Heart left ventricle (tissue), 13 donors: ENCODE results near the gene CTXND1.

Source experiments
- POLR2A ChIP-seq, 2 donors: fragments of 450-650 bp; IDR thresholded peaks; one replicate each; pipeline ENCODE4 v1.6.1; 2017; ENCODE audit warnings: antibody characterized with exemption in 2 of 2, mild to moderate bottlenecking in 2 of 2, moderate library complexity in 2 of 2
- TF ChIP-seq, protein P1 (sequence below), 12 donors: fragments of 200-600 bp; sonication (generic) in 4 of 12; IDR thresholded peaks; one replicate each; pipeline versions ENCODE4 v1.5.0 to v1.8.0; 2018 to 2022; ENCODE audit warnings: antibody characterized with exemption in 12 of 12, mild to moderate bottlenecking in 5 of 12
- donor health status: ischemic (EF 13 %, LVEDD 7.1; RV severe dilation, severe dysfunction).
- donor health status: DM: no; HTN: yes; CAD: no.
- donor health status: DM: no; HTN: no; CAD: no.
- donor health status: ischemic (EF 25% LVEDD 6.9; RV normal size, moderate dysfunction).
- donor health status: ischemic (EF 25% LVEDD 5.7; RV mildly dilated, moderate dysfunction).
- donor health status: ischemic (EF 35%, LVEDD 5.7; RV mildly dilated, moderate dysfunction).
- donor health status: nonischemic (EF 11% LVEDD 7.7; RV severe dilation, severe dysfunction).
- donor health status: DM: yes; HTN: yes; CAD: no.
- donor health status: PGD.
- donor health status: ischemic (EF 29% LVEDD 5.4; RV normal size, mild dysfunction).
- donor health status: nonischemic (EF 23%, LVEDD 6.1; RV moderate dilation, normal function).

- TF ChIP-seq, protein P1, sequence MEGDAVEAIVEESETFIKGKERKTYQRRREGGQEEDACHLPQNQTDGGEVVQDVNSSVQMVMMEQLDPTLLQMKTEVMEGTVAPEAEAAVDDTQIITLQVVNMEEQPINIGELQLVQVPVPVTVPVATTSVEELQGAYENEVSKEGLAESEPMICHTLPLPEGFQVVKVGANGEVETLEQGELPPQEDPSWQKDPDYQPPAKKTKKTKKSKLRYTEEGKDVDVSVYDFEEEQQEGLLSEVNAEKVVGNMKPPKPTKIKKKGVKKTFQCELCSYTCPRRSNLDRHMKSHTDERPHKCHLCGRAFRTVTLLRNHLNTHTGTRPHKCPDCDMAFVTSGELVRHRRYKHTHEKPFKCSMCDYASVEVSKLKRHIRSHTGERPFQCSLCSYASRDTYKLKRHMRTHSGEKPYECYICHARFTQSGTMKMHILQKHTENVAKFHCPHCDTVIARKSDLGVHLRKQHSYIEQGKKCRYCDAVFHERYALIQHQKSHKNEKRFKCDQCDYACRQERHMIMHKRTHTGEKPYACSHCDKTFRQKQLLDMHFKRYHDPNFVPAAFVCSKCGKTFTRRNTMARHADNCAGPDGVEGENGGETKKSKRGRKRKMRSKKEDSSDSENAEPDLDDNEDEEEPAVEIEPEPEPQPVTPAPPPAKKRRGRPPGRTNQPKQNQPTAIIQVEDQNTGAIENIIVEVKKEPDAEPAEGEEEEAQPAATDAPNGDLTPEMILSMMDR (IDR thresholded peaks at IDR 0.05), result no peak
- TF ChIP-seq POLR2A (IDR thresholded peaks at IDR 0.05), result no peak
These were observed 89.9 kb downstream of the CTXND1 start for GRCh38 chr15:80162059-80162554.
